Measurements from ENCODE around the gene ANTXR1. TPM values are rescaled to one million over a fixed set of nuclear protein-coding genes. Genes with fewer than 3 reads are reported as not detected.
A peak's percentile ranks its signal among the peaks of the same experiment; 100 is the strongest.

ANTXR1 gene
- total RNA-seq, 1 experiment from 2014 or later, result 37.3 TPM

GRCh38 chr2:69177785-69178636 is 165.0 kb downstream of the ANTXR1 start:
- Histone ChIP-seq H2BK12ac (ENCODE audit: insufficient read length, low read depth, low read length) (peak overlapping the region; percentile 2), H3K56ac (ENCODE audit: insufficient read length, low read depth, low read length) (no peak overlapping the region), H3K9ac (ENCODE audit: extremely low read depth, insufficient read length, low read length) (peak overlapping the region; percentile 59), H3K4ac (ENCODE audit: low read depth, low read length) (no peak overlapping the region; the same call in 1 of the 2 replicates), H2AK5ac (ENCODE audit: insufficient read length, low read length) (no peak overlapping the region), H2AFZ (ENCODE audit: low read length) (no peak overlapping the region), H2BK5ac (ENCODE audit: insufficient read length, low read length) (peak overlapping the region; percentile 43), H3K27me3 (ENCODE audit: insufficient read depth, low read length) (no peaks in the 10 kb centered on the region), H3K23ac (ENCODE audit: insufficient read length, low read depth, low read length) (no peak overlapping the region), H3K4me1 (ENCODE audit: insufficient read depth, low read length) (peaks cover 11% of the 10 kb centered on the region; the same call in 1 of the 2 replicates), H3K79me2 (ENCODE audit: insufficient read depth, low read length) (no peaks in the 10 kb centered on the region), H3K18ac (ENCODE audit: insufficient read length, low read depth, low read length) (peak overlapping the region; percentile 91), H3K9me3 (ENCODE audit: control insufficient read depth, low read depth, low read length) (no peaks in the 10 kb centered on the region), H3K4me2 (ENCODE audit: insufficient read depth, insufficient read length, low read length) (peak overlapping the region; percentile 56), H3K27ac (ENCODE audit: insufficient read length, low read depth, low read length) (peak overlapping the region; percentile 94), H4K91ac (ENCODE audit: insufficient read length, low read depth, low read length) (peak overlapping the region; percentile 12), H4K20me1 (ENCODE audit: control insufficient read depth, insufficient read depth, insufficient read length) (no peaks in the 10 kb centered on the region), H3K79me1 (ENCODE audit: insufficient read depth, low read depth, low read length, poor library complexity, severe bottlenecking) (no peaks in the 10 kb centered on the region), H4K8ac (replicated peaks; ENCODE audit: insufficient read length, low read depth, low read length) (no peak overlapping the region), H2BK15ac (ENCODE audit: low read depth, low read length) (no peak overlapping the region; the same call in 1 of the 2 replicates), H2BK20ac (ENCODE audit: low read depth, low read length, poor library complexity, severe bottlenecking) (no peak overlapping the region), H3T11ph (ENCODE audit: low read length) (no peak overlapping the region), H4K5ac (ENCODE audit: insufficient read length, low read depth, low read length) (peak overlapping the region; percentile 83), H3K14ac (ENCODE audit: insufficient read depth, low read length) (peak overlapping the region; percentile 89; the same call in 1 of the 2 replicates), H2BK120ac (ENCODE audit: low read depth, low read length, poor library complexity, severe bottlenecking) (peak overlapping the region; percentile 84), H3K23me2 (ENCODE audit: insufficient read length, low read depth, low read length, poor library complexity, severe bottlenecking) (no peaks in the 10 kb centered on the region)
- no peaks in the 10 kb centered on the region for H3K9me3 Mint-ChIP-seq
- H3K27ac Mint-ChIP-seq, result peak overlapping the region; percentile 98 to 99 (median 98)
- DNase-seq, result peak; percentile 98
- no CpG with 5 or more reads among the region's 20 CpGs for WGBS (ENCODE audit: extremely low coverage, insufficient read length, low lambda C conversion rate)
- H3K27me3 Mint-ChIP-seq (ENCODE audit: low read depth), result no peaks in the 10 kb centered on the region
- H3K36me3 Mint-ChIP-seq (ENCODE audit: insufficient read depth in 1 of 3, low read depth in 3 of 3), result peaks cover 6 to 14% (median 12%) of the 10 kb centered on the region in 3 experiments; a peak in 6 of 7 replicates
- H3K4me1 Mint-ChIP-seq, result peaks cover 28 to 31% of the 10 kb centered on the region in 2 experiments
- TF ChIP-seq CTCF (conservative IDR thresholded peaks at IDR 0.05), result no peak
- H3K4me3 Mint-ChIP-seq, result peak overlapping the region; percentile 46 to 76
